Transverse colon (tissue), 3 donors: ENCODE measurements around the gene NPS.

Experiments
- CTCF ChIP-seq, 5 experiments: fragments of 200-600 bp in 3 of 5; fragments of 450-650 bp in 2 of 5; sonication (generic) in 3 of 5; IDR thresholded peaks; 1 replicate in 2 of 5; 2 replicates in 3 of 5; pipeline ENCODE4 v1.5.1; 2016 to 2017; ENCODE audit warnings: antibody characterized with exemption in 5 of 5, inconsistent platforms in 3 of 5, mild to moderate bottlenecking in 2 of 5, moderate library complexity in 1 of 5
- POLR2A ChIP-seq: fragments of 450-650 bp; IDR thresholded peaks from one replicate; pipeline ENCODE4 v1.6.1; 2016; ENCODE audit warnings: antibody characterized with exemption, mild to moderate bottlenecking, moderate library complexity

- TF ChIP-seq CTCF (IDR thresholded peaks at IDR 0.05) = no peak
- TF ChIP-seq POLR2A = no peak
These were observed 36.5 kb downstream of the NPS start for GRCh38 chr10:127585519-127586023.
